Small intestine (tissue), 7 donors: ENCODE data around the gene PSMD12. TPM values are rescaled to one million over a fixed set of nuclear protein-coding genes. Genes with fewer than 3 reads are reported as not detected.

Experiments used
- DNase-seq, 2 donors: peaks; one replicate each; pipeline versions ENCODE4 v3.0.0 to v3.0.0-alpha.2; 2013
- FAIRE-seq: peaks from 2 replicates; lab custom pipeline; 2012; peaks lifted over from hg19 to GRCh38; lab: Jason Lieb, UNC
- H3K27ac ChIP-seq, 3 donors: one replicate each; pipeline ENCODE4 v1.5.1; 2013; ENCODE audit warnings: low read length in 2 of 3, mild to moderate bottlenecking in 2 of 3, control low read depth in 1 of 3, inconsistent platforms in 1 of 3, low read depth in 1 of 3, moderate library complexity in 1 of 3
- H3K27me3 ChIP-seq, 3 donors: one replicate each; pipeline ENCODE4 v1.6.1; 2013; ENCODE audit warnings: low read length in 3 of 3, inconsistent platforms in 1 of 3; ENCODE audit not compliant: control insufficient read depth in 3 of 3, insufficient read depth in 3 of 3
- H3K36me3 ChIP-seq, 3 donors: one replicate each; pipeline ENCODE4 v1.6.1; 2013; ENCODE audit warnings: low read length in 3 of 3, inconsistent platforms in 1 of 3, low read depth in 1 of 3, mild to moderate bottlenecking in 1 of 3, moderate library complexity in 1 of 3; ENCODE audit not compliant: control insufficient read depth in 3 of 3, insufficient read depth in 2 of 3
- H3K4me1 ChIP-seq, 3 donors: one replicate each; pipeline ENCODE4 v1.6.1; 2013; ENCODE audit warnings: low read length in 2 of 3, inconsistent platforms in 1 of 3, low read depth in 1 of 3, mild to moderate bottlenecking in 1 of 3, moderate library complexity in 1 of 3; ENCODE audit not compliant: control insufficient read depth in 3 of 3, insufficient read depth in 2 of 3
- H3K4me3 ChIP-seq, 3 donors: one replicate each; pipeline ENCODE4 v1.5.1; 2013; ENCODE audit warnings: low read length in 3 of 3, control low read depth in 1 of 3, inconsistent platforms in 1 of 3, low read depth in 1 of 3, mild to moderate bottlenecking in 1 of 3, moderate library complexity in 1 of 3
- H3K9me3 ChIP-seq, 2 donors: one replicate each; pipeline ENCODE4 v1.6.1; 2013; ENCODE audit warnings: low read depth in 1 of 2, low read length in 1 of 2; ENCODE audit not compliant: control insufficient read depth in 2 of 2, insufficient read depth in 1 of 2
- whole genome bisulfite sequencing, 3 donors: extraction: QIAGEN DNeasy Blood & Tissue Kit; methylation state at CpG; one replicate each; pipeline ENCODE4 v1.1.7; 2013; 5-methylcytosine and 5-hydroxymethylcytosine counted together
- polyA plus RNA-seq, 4 donors: library from polyadenylated mRNA; stranded (reverse) in 3 of 4; unstranded in 1 of 4; fragments of 200-250 nt in 3 of 4; fragments of 120-200 nt in 1 of 4; gene quantifications; one replicate each; pipeline versions ENCODE4 v1.2.1 to v1.2.3, GENCODE V29; 2013
- donor health status: healthy with polysubstance abuse.
- donor health status: control.
- donor health status: control.
- donor health status: Bipolar disorder and iron deficiency.
- donor health status: healthy.

Gene PSMD12
- polyA plus RNA-seq, 4 donors, result 12.5 to 31.7 (median 16.7) TPM

DNA sequence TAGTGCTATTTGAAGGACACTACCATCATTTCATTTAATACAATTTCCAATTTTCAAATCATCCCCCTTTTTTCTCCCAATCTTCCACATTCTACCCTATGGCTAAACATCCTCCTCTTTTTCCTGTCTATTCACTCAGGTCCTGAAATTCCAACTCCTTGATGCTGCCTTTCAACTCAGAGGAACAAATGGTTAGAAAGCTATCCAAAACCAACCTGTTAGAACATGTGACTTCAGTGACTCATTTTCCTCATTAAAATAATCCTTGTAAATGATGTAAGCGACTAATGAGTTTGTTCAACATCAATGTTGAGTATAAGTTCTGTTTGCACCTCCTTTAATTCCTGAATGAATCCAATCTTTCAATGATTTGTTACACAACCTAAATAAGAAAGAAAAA, 5.5 kb downstream of the PSMD12 start:
- H3K36me3 ChIP-seq, result peaks cover 3 to 34% (median 5%) of the 10 kb centered on the region in 3 donors
- 83 to 93% (median 87%) methylated on average over 1 of the region's 1 CpG for WGBS, 3 donors
- H3K9me3 ChIP-seq, result no peaks in the 10 kb centered on the region
- DNase-seq (no peak), FAIRE-seq (no peak)
- H3K27ac ChIP-seq, result no peak overlapping the region
- H3K4me3 ChIP-seq, result no peak overlapping the region
- H3K4me1 ChIP-seq, result peaks cover 2 to 9% (median 8%) of the 10 kb centered on the region in 3 donors
- no peaks in the 10 kb centered on the region for H3K27me3 ChIP-seq

DNA sequence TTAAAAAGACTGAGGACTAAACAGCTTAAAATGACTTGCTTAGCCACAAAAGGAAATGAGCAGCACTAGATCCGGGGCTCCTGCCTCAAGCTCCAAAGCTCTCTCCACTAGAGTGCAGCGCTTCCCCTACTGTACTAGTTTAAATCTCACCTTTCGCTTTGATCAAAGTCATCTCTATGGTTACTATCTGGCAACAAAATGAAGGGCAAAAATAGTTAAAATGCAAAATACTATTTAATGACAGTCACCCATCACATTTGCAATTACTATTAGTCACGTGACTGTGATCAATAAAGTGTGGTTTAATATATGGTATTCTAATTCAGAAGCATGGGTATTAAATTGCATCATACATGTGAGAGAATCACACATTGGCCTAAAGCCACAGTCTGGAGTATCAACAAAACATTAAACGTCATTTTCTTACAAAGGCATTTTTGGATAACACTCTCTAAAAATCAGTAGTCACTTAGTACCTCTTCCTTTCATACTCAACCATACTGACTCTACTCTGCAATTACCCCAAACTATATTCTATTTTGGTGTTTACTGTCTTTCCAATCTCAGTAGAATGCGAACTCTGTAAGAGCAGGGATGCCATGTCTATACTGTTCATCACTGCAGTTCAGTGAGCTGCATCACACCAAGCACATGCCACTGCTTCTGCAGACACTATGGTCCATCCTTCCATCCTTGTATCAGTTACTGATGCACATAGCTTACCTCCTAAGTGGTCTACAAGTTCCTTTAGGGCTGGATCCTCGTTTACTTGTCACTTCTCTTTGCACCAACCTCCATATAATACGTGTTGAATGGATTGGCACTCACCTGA, 6.2 kb downstream of the PSMD12 start:
- H3K36me3 ChIP-seq, result peaks cover 3 to 38% (median 7%) of the 10 kb centered on the region in 3 donors
- H3K27me3 ChIP-seq, result no peaks in the 10 kb centered on the region
- no peaks in the 10 kb centered on the region for H3K9me3 ChIP-seq
- 52 to 61% (median 58%) methylated on average over 8 of the region's 8 CpGs for WGBS, 3 donors
- H3K27ac ChIP-seq, result no peak overlapping the region
- H3K4me1 ChIP-seq, result peaks cover 2 to 8% (median 8%) of the 10 kb centered on the region in 3 donors
- H3K4me3 ChIP-seq, result no peak overlapping the region
- FAIRE-seq (no peak), DNase-seq (no peak)

- 65 to 88% (median 69%) methylated on average over 2 of the region's 2 CpGs for WGBS, 3 donors
- no peaks in the 10 kb centered on the region for H3K4me1 ChIP-seq
- H3K27me3 ChIP-seq, result no peaks in the 10 kb centered on the region
- no peak overlapping the region for H3K27ac ChIP-seq
- no peak for DNase-seq
- no peak overlapping the region for H3K4me3 ChIP-seq
- H3K36me3 ChIP-seq, result peaks cover 3 to 46% (median 12%) of the 10 kb centered on the region in 3 donors
- no peak for FAIRE-seq
- H3K9me3 ChIP-seq, result no peaks in the 10 kb centered on the region
Measured at GRCh38 chr17:67358612-67359011, 7.8 kb downstream of the PSMD12 start.

DNA sequence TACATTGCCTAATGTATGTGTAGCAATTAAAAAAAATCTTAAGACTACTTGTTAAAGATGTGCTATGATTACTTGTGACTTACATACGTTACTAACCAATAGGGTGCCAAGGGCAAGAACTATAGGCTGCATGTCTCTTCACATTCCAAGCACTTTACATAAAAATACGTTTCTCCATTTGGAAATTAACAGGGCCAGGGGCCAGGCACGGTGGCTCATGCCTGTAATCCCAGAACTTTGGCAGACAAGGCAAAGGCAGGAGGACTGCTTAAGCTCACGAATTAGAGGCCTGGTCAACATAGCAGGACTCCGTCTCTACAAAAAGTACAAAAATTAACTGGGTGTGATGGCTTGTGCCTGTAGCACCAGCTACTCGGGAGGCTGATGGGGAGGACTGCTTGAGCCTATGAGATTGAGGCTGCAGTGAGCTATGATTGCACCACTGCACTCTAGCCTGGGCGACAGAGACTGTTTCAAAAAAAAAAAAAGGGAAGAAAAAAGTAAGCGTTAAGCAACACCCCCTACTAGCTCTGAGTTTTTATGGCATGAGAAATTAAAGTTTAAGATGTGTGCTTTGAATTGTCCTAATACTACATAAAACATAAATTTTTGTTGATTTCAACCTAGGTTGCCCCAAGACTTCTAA, 12.3 kb downstream of the PSMD12 start:
- Histone ChIP-seq H3K4me3 (no peak overlapping the region), H3K27ac (no peak overlapping the region), H3K36me3 (peaks cover 8 to 55% (median 22%) of the 10 kb centered on the region in 3 donors), H3K27me3 (no peaks in the 10 kb centered on the region), H3K4me1 (no peaks in the 10 kb centered on the region), H3K9me3 (no peaks in the 10 kb centered on the region)
- WGBS, 3 donors, result 94 to 95% (median 94%) methylated on average over 8 of the region's 8 CpGs
- no peak for FAIRE-seq
- no peak for DNase-seq

- Histone ChIP-seq H3K36me3 (peaks cover 10 to 56% (median 23%) of the 10 kb centered on the region in 3 donors), H3K4me1 (no peaks in the 10 kb centered on the region), H3K27ac (no peak overlapping the region), H3K27me3 (no peaks in the 10 kb centered on the region), H3K4me3 (no peak overlapping the region), H3K9me3 (peaks cover 0 to 4% of the 10 kb centered on the region in 2 donors)
- DNase-seq, result no peak
- no peak for FAIRE-seq
- 87 to 94% (median 87%) methylated on average over 10 of the region's 10 CpGs for WGBS, 3 donors
Measured at GRCh38 chr17:67353161-67353560, 13.2 kb downstream of the PSMD12 start.

- Histone ChIP-seq H3K27ac (no peak overlapping the region), H3K36me3 (peaks cover 9 to 42% (median 19%) of the 10 kb centered on the region in 3 donors), H3K9me3 (peaks cover 0 to 4% of the 10 kb centered on the region in 2 donors), H3K27me3 (no peaks in the 10 kb centered on the region), H3K4me1 (no peaks in the 10 kb centered on the region), H3K4me3 (no peak overlapping the region)
- no peak for FAIRE-seq
- WGBS, 3 donors, result 92 to 97% (median 96%) methylated on average over 1 of the region's 1 CpG
- DNase-seq, result no peak
Measured at GRCh38 chr17:67349420-67349819, 17.0 kb downstream of the PSMD12 start.

- Histone ChIP-seq H3K4me3 (no peak overlapping the region), H3K36me3 (peaks cover 6 to 38% (median 20%) of the 10 kb centered on the region in 3 donors), H3K9me3 (peaks cover 0 to 4% of the 10 kb centered on the region in 2 donors), H3K4me1 (no peaks in the 10 kb centered on the region), H3K27ac (no peak overlapping the region), H3K27me3 (no peaks in the 10 kb centered on the region)
- WGBS, 3 donors, result 95 to 98% (median 97%) methylated on average over 3 of the region's 3 CpGs
- FAIRE-seq (no peak), DNase-seq (no peak)
Measured at GRCh38 chr17:67347826-67348225, 18.6 kb downstream of the PSMD12 start.

DNA sequence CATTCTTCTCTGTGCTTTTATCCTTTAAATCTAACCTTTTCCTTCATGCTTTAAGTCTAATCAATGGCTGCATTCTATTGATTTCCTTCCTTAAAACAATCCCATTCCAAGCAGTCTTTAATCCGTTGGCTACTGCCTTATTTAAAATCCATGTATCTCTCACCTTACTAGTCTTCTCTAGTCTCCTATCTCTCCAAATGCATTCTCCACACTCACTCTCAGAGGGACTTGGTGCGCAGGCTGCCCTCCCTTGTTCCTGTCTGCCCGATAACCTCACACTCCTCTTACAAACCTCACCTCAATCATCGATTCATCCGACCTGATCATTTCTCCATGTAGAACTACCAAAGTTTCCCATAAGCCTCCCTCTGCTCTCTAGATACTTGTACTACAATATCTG, 23.1 kb downstream of the PSMD12 start:
- peaks cover 7 to 28% (median 15%) of the 10 kb centered on the region in 3 donors for H3K36me3 ChIP-seq
- DNase-seq, result no peak
- H3K4me3 ChIP-seq, result no peak overlapping the region
- H3K27ac ChIP-seq, result no peak overlapping the region
- no peak for FAIRE-seq
- H3K9me3 ChIP-seq, result no peaks in the 10 kb centered on the region
- H3K27me3 ChIP-seq, result no peaks in the 10 kb centered on the region
- WGBS, 3 donors, result 92 to 98% (median 94%) methylated on average over 5 of the region's 5 CpGs
- no peaks in the 10 kb centered on the region for H3K4me1 ChIP-seq
